ENCODE measurements around the gene NRAP.

GRCh38 chr10:113541549-113541927 is 122.3 kb downstream of the NRAP start:
- TF ChIP-seq CTCF (IDR thresholded peaks at IDR 0.05 in 4 of 5, conservative IDR thresholded peaks at IDR 0.05 in 1 of 5), result no peak
- TF ChIP-seq POLR2A (IDR thresholded peaks at IDR 0.05), result no peak
